Measurements from ENCODE around the gene ACYP2.
"Not testable (repeated sequence)": the region's sequence is repeated elsewhere in the genome, so short reads cannot be mapped to it uniquely, and the experiment has no call there.

Gene ACYP2

GRCh38 chr2:54290356-54291025, 175.1 kb downstream of the ACYP2 start:
- Mint-ChIP-seq H3K4me1 (no peaks in the 10 kb centered on the region), H3K36me3 (peaks cover 4% of the 10 kb centered on the region), H3K9me3 (no peaks in the 10 kb centered on the region), H3K27ac (no peak overlapping the region), H3K27me3 (no peaks in the 10 kb centered on the region), H3K4me3 (no peak overlapping the region)

- H3K4me1 Mint-ChIP-seq, H3K27me3 Mint-ChIP-seq: not testable (repeated sequence)
Measured at GRCh38 chr2:54294665-54295064, 179.2 kb downstream of the ACYP2 start.

GRCh38 chr2:54295911-54296310, 180.5 kb downstream of the ACYP2 start:
- H3K9me3 Mint-ChIP-seq = no peaks in the 10 kb centered on the region

More at GRCh38 chr2:54294665-54295064, 179.2 kb downstream of the ACYP2 start:
- H3K27ac Mint-ChIP-seq, H3K4me3 Mint-ChIP-seq, H3K36me3 Mint-ChIP-seq, H3K9me3 Mint-ChIP-seq: not testable (repeated sequence)

GRCh38 chr2:54298514-54298913, 183.1 kb downstream of the ACYP2 start:
- Mint-ChIP-seq H3K9me3 (no peaks in the 10 kb centered on the region), H3K4me1 (no peaks in the 10 kb centered on the region), H3K27me3 (no peaks in the 10 kb centered on the region), H3K27ac (no peak overlapping the region), H3K36me3 (peaks cover 3% of the 10 kb centered on the region), H3K4me3 (no peak overlapping the region)

More at GRCh38 chr2:54295911-54296310, 180.5 kb downstream of the ACYP2 start:
- no peaks in the 10 kb centered on the region for H3K27me3 Mint-ChIP-seq
- H3K36me3 Mint-ChIP-seq = peaks cover 3% of the 10 kb centered on the region
- H3K27ac Mint-ChIP-seq = no peak overlapping the region
- no peak overlapping the region for H3K4me3 Mint-ChIP-seq
- no peaks in the 10 kb centered on the region for H3K4me1 Mint-ChIP-seq

- Mint-ChIP-seq H3K36me3 (peaks cover 3% of the 10 kb centered on the region), H3K4me3 (no peak overlapping the region), H3K9me3 (no peaks in the 10 kb centered on the region), H3K27me3 (no peaks in the 10 kb centered on the region), H3K27ac (no peak overlapping the region), H3K4me1 (no peaks in the 10 kb centered on the region)
Measured at GRCh38 chr2:54303631-54304030, 188.2 kb downstream of the ACYP2 start.

- no peak overlapping the region for H3K4me3 Mint-ChIP-seq
Measured at GRCh38 chr2:54306556-54306955, 191.1 kb downstream of the ACYP2 start.

GRCh38 chr2:54308186-54308585, 192.8 kb downstream of the ACYP2 start:
- Mint-ChIP-seq H3K9me3 (no peaks in the 10 kb centered on the region), H3K4me1 (no peaks in the 10 kb centered on the region), H3K27ac (no peak overlapping the region), H3K4me3 (no peak overlapping the region), H3K36me3 (no peaks in the 10 kb centered on the region), H3K27me3 (peaks cover 2% of the 10 kb centered on the region)

More at GRCh38 chr2:54306556-54306955, 191.1 kb downstream of the ACYP2 start:
- Mint-ChIP-seq H3K27me3 (peaks cover 2% of the 10 kb centered on the region), H3K9me3 (no peaks in the 10 kb centered on the region), H3K27ac (no peak overlapping the region), H3K36me3 (no peaks in the 10 kb centered on the region), H3K4me1 (no peaks in the 10 kb centered on the region)

- no peaks in the 10 kb centered on the region for H3K4me1 Mint-ChIP-seq
- H3K9me3 Mint-ChIP-seq = no peaks in the 10 kb centered on the region
- H3K27me3 Mint-ChIP-seq = peaks cover 2% of the 10 kb centered on the region
- H3K27ac Mint-ChIP-seq = no peak overlapping the region
- H3K4me3 Mint-ChIP-seq = no peak overlapping the region
- H3K36me3 Mint-ChIP-seq = no peaks in the 10 kb centered on the region
Measured at GRCh38 chr2:54308782-54309181, 193.4 kb downstream of the ACYP2 start.

GRCh38 chr2:54310311-54310710, 194.9 kb downstream of the ACYP2 start:
- no peak overlapping the region for H3K27ac Mint-ChIP-seq
- H3K36me3 Mint-ChIP-seq = no peaks in the 10 kb centered on the region
- no peaks in the 10 kb centered on the region for H3K4me1 Mint-ChIP-seq
- H3K27me3 Mint-ChIP-seq = peaks cover 4% of the 10 kb centered on the region
- no peaks in the 10 kb centered on the region for H3K9me3 Mint-ChIP-seq
- H3K4me3 Mint-ChIP-seq = no peak overlapping the region

GRCh38 chr2:54310961-54311360, 195.5 kb downstream of the ACYP2 start:
- peaks cover 1% of the 10 kb centered on the region for H3K9me3 Mint-ChIP-seq

GRCh38 chr2:54313147-54313546, 197.7 kb downstream of the ACYP2 start:
- Mint-ChIP-seq H3K27ac (no peak overlapping the region), H3K4me1 (no peaks in the 10 kb centered on the region), H3K27me3 (peaks cover 6% of the 10 kb centered on the region), H3K9me3 (peaks cover 6% of the 10 kb centered on the region), H3K4me3 (no peak overlapping the region), H3K36me3 (peaks cover 1% of the 10 kb centered on the region)

More at GRCh38 chr2:54310961-54311360, 195.5 kb downstream of the ACYP2 start:
- no peak overlapping the region for H3K27ac Mint-ChIP-seq
- no peaks in the 10 kb centered on the region for H3K36me3 Mint-ChIP-seq
- no peaks in the 10 kb centered on the region for H3K4me1 Mint-ChIP-seq
- no peak overlapping the region for H3K4me3 Mint-ChIP-seq
- H3K27me3 Mint-ChIP-seq = peaks cover 6% of the 10 kb centered on the region

GRCh38 chr2:54317973-54318372, 202.6 kb downstream of the ACYP2 start:
- no peak overlapping the region for H3K4me3 Mint-ChIP-seq
- peaks cover 6% of the 10 kb centered on the region for H3K9me3 Mint-ChIP-seq
- no peaks in the 10 kb centered on the region for H3K4me1 Mint-ChIP-seq
- peaks cover 7% of the 10 kb centered on the region for H3K27me3 Mint-ChIP-seq
- H3K36me3 Mint-ChIP-seq = peaks cover 1% of the 10 kb centered on the region
- no peak overlapping the region for H3K27ac Mint-ChIP-seq

- peaks cover 6% of the 10 kb centered on the region for H3K9me3 Mint-ChIP-seq
- H3K27ac Mint-ChIP-seq = no peak overlapping the region
- no peak overlapping the region for H3K4me3 Mint-ChIP-seq
- H3K27me3 Mint-ChIP-seq = peaks cover 7% of the 10 kb centered on the region
- H3K4me1 Mint-ChIP-seq = no peaks in the 10 kb centered on the region
- peaks cover 1% of the 10 kb centered on the region for H3K36me3 Mint-ChIP-seq
Measured at GRCh38 chr2:54318821-54319220, 203.4 kb downstream of the ACYP2 start.

- Mint-ChIP-seq H3K9me3 (peaks cover 12% of the 10 kb centered on the region), H3K27me3 (peaks cover 3% of the 10 kb centered on the region), H3K27ac (no peak overlapping the region), H3K4me3 (no peak overlapping the region), H3K4me1 (no peaks in the 10 kb centered on the region), H3K36me3 (peaks cover under 1% of the 10 kb centered on the region)
Measured at GRCh38 chr2:54321047-54321446, 205.6 kb downstream of the ACYP2 start.

GRCh38 chr2:54324517-54324916, 209.1 kb downstream of the ACYP2 start:
- H3K4me3 Mint-ChIP-seq, H3K27ac Mint-ChIP-seq, H3K27me3 Mint-ChIP-seq, H3K9me3 Mint-ChIP-seq, H3K4me1 Mint-ChIP-seq, H3K36me3 Mint-ChIP-seq: not testable (repeated sequence)

- no peaks in the 10 kb centered on the region for H3K4me1 Mint-ChIP-seq
- no peaks in the 10 kb centered on the region for H3K36me3 Mint-ChIP-seq
Measured at GRCh38 chr2:54325148-54325547, 209.7 kb downstream of the ACYP2 start.

More at GRCh38 chr2:54325148-54325547, 209.7 kb downstream of the ACYP2 start:
- no peaks in the 10 kb centered on the region for H3K27me3 Mint-ChIP-seq
- H3K9me3 Mint-ChIP-seq = peaks cover 7% of the 10 kb centered on the region
- no peak overlapping the region for H3K27ac Mint-ChIP-seq
- no peak overlapping the region for H3K4me3 Mint-ChIP-seq
